ENCODE data around the gene ANGPTL8.

GRCh38 chr19:11247391-11247790, 8.0 kb downstream of the ANGPTL8 start:
- no peak for TF ChIP-seq CTCF (conservative IDR thresholded peaks at IDR 0.05)
- no peak for TF ChIP-seq EZH2 (IDR thresholded peaks at IDR 0.05; ENCODE audit: low read depth)

Data from PC-9 (cell line).